Lower leg skin (tissue), 4 donors: ENCODE data around the gene CPPED1. TPM values are rescaled to one million over a fixed set of nuclear protein-coding genes. Genes with fewer than 3 reads are reported as not detected.

ENCODE experiments used
- DNase-seq, 2 donors: peaks; one replicate each; pipeline ENCODE4 v3.0.0-alpha.2; 2019; ENCODE audit warnings: low spot score in 2 of 2
- H3K4me3 ChIP-seq: fragments of 200-600 bp; sonication (generic); 2 replicates; pipeline ENCODE4 v1.5.1; 2017; ENCODE audit warnings: mild to moderate bottlenecking, low read depth; ENCODE audit not compliant: poor library complexity, severe bottlenecking
- POLR2A ChIP-seq, 2 donors: fragments of 450-650 bp; IDR thresholded peaks; one replicate each; pipeline ENCODE4 v1.6.1; 2016 to 2017; ENCODE audit warnings: antibody characterized with exemption in 2 of 2, mild to moderate bottlenecking in 1 of 2, moderate library complexity in 1 of 2
- WGBS, 2 donors: methylation state at CpG; one replicate each; pipeline ENCODE4 v1.1.5; 2018; 5-methylcytosine and 5-hydroxymethylcytosine counted together
- intact Hi-C: fragments of 100-400 bp; cut with DNase I; formaldehyde crosslinking; loops from one replicate; pipeline ENCODE4 v1.15.0; 2023; ENCODE audit warnings: low total_unique reads
- total RNA-seq, 4 donors: library from RNA; depleted of rRNA; stranded (reverse); fragments of >200 nt; gene quantifications; one replicate each; pipeline ENCODE4 v1.1.0, GENCODE V29; 2016
- TF ChIP-seq, protein P1 (sequence below), 3 donors: fragments of 450-650 bp; IDR thresholded peaks; one replicate each; pipeline ENCODE4 v1.5.1; 2016; ENCODE audit warnings: antibody characterized with exemption in 3 of 3, mild to moderate bottlenecking in 3 of 3, moderate library complexity in 2 of 3

CPPED1 gene
- total RNA-seq, 4 donors from 2014 or later, result 5.4 to 11.6 (median 8.2) TPM

GRCh38 chr16:12760819-12761611 is 42.7 kb downstream of the CPPED1 start:
- WGBS, 2 donors, result 93 to 96% methylated on average over 12 of the region's 12 CpGs
- H3K4me3 ChIP-seq, result no peak overlapping the region
- intact Hi-C loops, result no loop called here
- TF ChIP-seq, protein P1, sequence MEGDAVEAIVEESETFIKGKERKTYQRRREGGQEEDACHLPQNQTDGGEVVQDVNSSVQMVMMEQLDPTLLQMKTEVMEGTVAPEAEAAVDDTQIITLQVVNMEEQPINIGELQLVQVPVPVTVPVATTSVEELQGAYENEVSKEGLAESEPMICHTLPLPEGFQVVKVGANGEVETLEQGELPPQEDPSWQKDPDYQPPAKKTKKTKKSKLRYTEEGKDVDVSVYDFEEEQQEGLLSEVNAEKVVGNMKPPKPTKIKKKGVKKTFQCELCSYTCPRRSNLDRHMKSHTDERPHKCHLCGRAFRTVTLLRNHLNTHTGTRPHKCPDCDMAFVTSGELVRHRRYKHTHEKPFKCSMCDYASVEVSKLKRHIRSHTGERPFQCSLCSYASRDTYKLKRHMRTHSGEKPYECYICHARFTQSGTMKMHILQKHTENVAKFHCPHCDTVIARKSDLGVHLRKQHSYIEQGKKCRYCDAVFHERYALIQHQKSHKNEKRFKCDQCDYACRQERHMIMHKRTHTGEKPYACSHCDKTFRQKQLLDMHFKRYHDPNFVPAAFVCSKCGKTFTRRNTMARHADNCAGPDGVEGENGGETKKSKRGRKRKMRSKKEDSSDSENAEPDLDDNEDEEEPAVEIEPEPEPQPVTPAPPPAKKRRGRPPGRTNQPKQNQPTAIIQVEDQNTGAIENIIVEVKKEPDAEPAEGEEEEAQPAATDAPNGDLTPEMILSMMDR (IDR thresholded peaks at IDR 0.05), result no peak
- no peak for TF ChIP-seq POLR2A (IDR thresholded peaks at IDR 0.05)
- no peak for DNase-seq

GRCh38 chr16:12758670-12759558 is 44.8 kb downstream of the CPPED1 start:
- intact Hi-C loops, result no loop called here
- no peak for DNase-seq
- H3K4me3 ChIP-seq, result no peak overlapping the region
- no peak for TF ChIP-seq POLR2A (IDR thresholded peaks at IDR 0.05)
- TF ChIP-seq, protein P1 (IDR thresholded peaks at IDR 0.05), result no peak
- WGBS, 2 donors, result 82 to 85% methylated on average over 9 of the region's 9 CpGs

DNA sequence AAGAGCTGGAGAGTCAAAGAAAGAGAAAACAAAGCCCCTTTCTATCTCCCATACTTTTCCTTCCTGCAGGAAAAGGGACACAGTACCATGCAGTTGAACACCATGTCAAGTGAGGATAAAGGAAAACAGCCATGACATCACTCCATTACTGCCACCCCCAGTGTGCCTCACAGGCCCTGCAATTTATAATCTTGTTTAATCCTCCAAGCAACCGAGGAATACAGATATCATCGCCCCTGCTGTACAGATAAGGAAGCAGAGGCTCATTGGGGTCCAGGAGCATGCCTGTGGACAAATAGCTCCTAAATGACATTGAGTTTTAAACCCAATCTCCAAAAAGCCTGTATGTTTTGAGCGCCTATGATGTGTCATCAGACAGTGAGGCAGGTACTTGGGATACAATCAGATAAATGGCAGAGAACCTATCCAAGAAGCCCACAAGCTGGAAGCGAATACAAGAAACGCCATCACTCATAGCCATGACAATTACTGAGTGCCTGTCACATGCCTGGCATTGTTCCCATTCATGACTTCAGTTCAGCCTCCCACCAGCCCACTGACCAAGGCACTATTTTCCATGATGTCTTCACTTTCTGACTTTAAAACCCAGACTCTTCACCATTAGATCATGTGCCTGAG is 45.5 kb downstream of the CPPED1 start:
- DNase-seq, result no peak

DNA sequence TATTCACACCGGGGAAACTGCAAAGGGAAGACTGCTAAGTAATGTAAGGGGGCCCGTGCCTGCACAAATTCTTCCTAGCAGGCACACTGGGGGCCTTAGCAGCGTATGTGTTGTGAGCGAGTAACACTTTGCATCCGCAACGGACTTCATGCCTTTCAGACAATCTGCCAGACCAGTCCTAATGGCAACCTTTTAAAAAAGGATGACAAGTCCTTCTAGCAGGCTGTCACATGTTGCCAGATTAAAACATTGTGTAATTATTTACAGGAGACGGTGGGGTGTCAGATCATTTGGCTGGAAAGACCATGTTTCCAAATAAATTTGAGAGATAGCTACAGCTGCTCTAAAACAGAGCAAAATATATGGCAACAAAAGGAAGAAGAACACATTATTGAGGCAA is 46.1 kb downstream of the CPPED1 start:
- intact Hi-C loops, result no loop called here
- TF ChIP-seq, protein P1 (IDR thresholded peaks at IDR 0.05), result no peak
- no peak for TF ChIP-seq POLR2A (IDR thresholded peaks at IDR 0.05)
- no peak for DNase-seq
- 62 to 67% methylated on average over 7 of the region's 7 CpGs for WGBS, 2 donors
- no peak overlapping the region for H3K4me3 ChIP-seq

More for the DNA sequence above, 45.5 kb downstream of the CPPED1 start:
- intact Hi-C loops, result no loop called here
- WGBS, 2 donors, result 83 to 86% methylated on average over 5 of the region's 5 CpGs
- TF ChIP-seq, protein P1 (IDR thresholded peaks at IDR 0.05), result no peak
- no peak for TF ChIP-seq POLR2A (IDR thresholded peaks at IDR 0.05)
- H3K4me3 ChIP-seq, result no peak overlapping the region

- H3K4me3 ChIP-seq, result no peak overlapping the region
- WGBS, 2 donors, result 92 to 94% methylated on average over 4 of the region's 4 CpGs
- TF ChIP-seq, protein P1 (IDR thresholded peaks at IDR 0.05), result no peak
- TF ChIP-seq POLR2A (IDR thresholded peaks at IDR 0.05), result no peak
- intact Hi-C loops, result no loop called here
- no peak for DNase-seq
Observed at GRCh38 chr16:12754824-12755543, 48.7 kb downstream of the CPPED1 start.
